Spinal cord (tissue), 10 donors: ENCODE measurements around the gene FNDC3B. TPM values are rescaled to one million over a fixed set of nuclear protein-coding genes. Genes with fewer than 3 reads are reported as not detected.
A peak's percentile ranks its signal among the peaks of the same experiment; 100 is the strongest.

Experiments
- DNase-seq, 6 donors: peaks; one replicate each; pipeline versions ENCODE4 v3.0.0 to v3.0.0-alpha.2; 2013 to 2015; ENCODE audit warnings: low spot score in 6 of 6, low read depth in 4 of 6
- H3K27ac ChIP-seq: one replicate; pipeline ENCODE4 v1.5.1; 2013; ENCODE audit warnings: low read depth, low read length, control low read depth
- H3K27me3 ChIP-seq: one replicate; pipeline ENCODE4 v1.6.1; 2013; ENCODE audit warnings: low read length; ENCODE audit not compliant: control insufficient read depth, insufficient read depth
- H3K36me3 ChIP-seq: one replicate; pipeline ENCODE4 v1.6.1; 2013; ENCODE audit warnings: low read length; ENCODE audit not compliant: control insufficient read depth, insufficient read depth
- H3K4me1 ChIP-seq: one replicate; pipeline ENCODE4 v1.6.1; 2013; ENCODE audit warnings: low read length; ENCODE audit not compliant: control insufficient read depth, insufficient read depth
- H3K4me3 ChIP-seq: one replicate; pipeline ENCODE4 v1.5.1; 2013; ENCODE audit warnings: low read depth, low read length, control low read depth
- H3K9me3 ChIP-seq: one replicate; pipeline ENCODE4 v1.6.1; 2013; ENCODE audit warnings: low read length; ENCODE audit not compliant: control insufficient read depth, insufficient read depth
- WGBS: methylation state at CpG from one replicate; pipeline ENCODE4 v1.1.5; 2013; ENCODE audit warnings: missing lambda C conversion rate; ENCODE audit not compliant: insufficient coverage; 5-methylcytosine and 5-hydroxymethylcytosine counted together
- polyA plus RNA-seq, 2 donors: library from polyadenylated mRNA; unstranded; fragments of 120-200 nt; gene quantifications; one replicate each; pipeline ENCODE4 v1.2.1, GENCODE V29; 2013; ENCODE audit not compliant: insufficient read length in 2 of 2
- total RNA-seq, 2 donors: library from RNA; depleted of rRNA in 1 of 2; stranded (reverse); fragments of 120-200 nt in 1 of 2; fragments of >200 nt in 1 of 2; gene quantifications; one replicate each; pipeline versions ENCODE4 v1.2.3 to v1.2.4, GENCODE V29; 2013 to 2014
- donor health status: healthy.

Gene FNDC3B
- total and polyA plus RNA-seq, 4 donors, result 14.9 to 66.8 (median 40.0) TPM

- DNase-seq, result no peak
- WGBS, result 67% methylated on average over 1 of the region's 6 CpGs
- H3K9me3 ChIP-seq, result no peaks in the 10 kb centered on the region
- H3K27me3 ChIP-seq, result no peaks in the 10 kb centered on the region
- H3K4me1 ChIP-seq, result no peaks in the 10 kb centered on the region
- no peak overlapping the region for H3K27ac ChIP-seq
- H3K4me3 ChIP-seq, result no peak overlapping the region
- H3K36me3 ChIP-seq, result no peaks in the 10 kb centered on the region
These were observed 36.2 kb upstream of the FNDC3B start for GRCh38 chr3:172003146-172003545.

GRCh38 chr3:172007065-172007370 is 32.4 kb upstream of the FNDC3B start:
- Histone ChIP-seq H3K27ac (no peak overlapping the region), H3K36me3 (no peaks in the 10 kb centered on the region), H3K4me1 (no peaks in the 10 kb centered on the region), H3K9me3 (no peaks in the 10 kb centered on the region), H3K27me3 (no peaks in the 10 kb centered on the region), H3K4me3 (no peak overlapping the region)
- no peak for DNase-seq

- peak in 2 of 6 donors; percentile 27 to 57 for DNase-seq
- no peaks in the 10 kb centered on the region for H3K27me3 ChIP-seq
- H3K27ac ChIP-seq, result no peak overlapping the region
- no peak overlapping the region for H3K4me3 ChIP-seq
- WGBS, result 24% methylated on average over 2 of the region's 3 CpGs
- no peaks in the 10 kb centered on the region for H3K4me1 ChIP-seq
- H3K36me3 ChIP-seq, result no peaks in the 10 kb centered on the region
- no peaks in the 10 kb centered on the region for H3K9me3 ChIP-seq
These were observed 29.6 kb upstream of the FNDC3B start for GRCh38 chr3:172009803-172010202.

GRCh38 chr3:172012775-172013174 is 26.6 kb upstream of the FNDC3B start:
- Histone ChIP-seq H3K36me3 (no peaks in the 10 kb centered on the region), H3K4me3 (no peak overlapping the region), H3K9me3 (no peaks in the 10 kb centered on the region), H3K4me1 (no peaks in the 10 kb centered on the region), H3K27me3 (no peaks in the 10 kb centered on the region), H3K27ac (no peak overlapping the region)
- no peak for DNase-seq
- WGBS, result no CpG with 5 or more reads among the region's 1 CpG

- WGBS, result no CpG with 5 or more reads among the region's 5 CpGs
- Histone ChIP-seq H3K9me3 (no peaks in the 10 kb centered on the region), H3K4me3 (no peak overlapping the region)
These were observed 25.2 kb upstream of the FNDC3B start for GRCh38 chr3:172014145-172014544.

GRCh38 chr3:172018364-172018763 is 21.0 kb upstream of the FNDC3B start:
- Histone ChIP-seq H3K4me3 (no peak overlapping the region), H3K36me3 (no peaks in the 10 kb centered on the region), H3K27me3 (no peaks in the 10 kb centered on the region), H3K27ac (no peak overlapping the region), H3K9me3 (no peaks in the 10 kb centered on the region), H3K4me1 (no peaks in the 10 kb centered on the region)
- DNase-seq, result no peak

More at GRCh38 chr3:172014145-172014544, 25.2 kb upstream of the FNDC3B start:
- Histone ChIP-seq H3K4me1 (no peaks in the 10 kb centered on the region), H3K36me3 (no peaks in the 10 kb centered on the region), H3K27me3 (no peaks in the 10 kb centered on the region), H3K27ac (no peak overlapping the region)
- no peak for DNase-seq

- Histone ChIP-seq H3K27ac (no peak overlapping the region), H3K4me1 (no peaks in the 10 kb centered on the region), H3K4me3 (no peak overlapping the region), H3K27me3 (no peaks in the 10 kb centered on the region), H3K36me3 (no peaks in the 10 kb centered on the region), H3K9me3 (no peaks in the 10 kb centered on the region)
- no peak for DNase-seq
- WGBS, result no CpG with 5 or more reads among the region's 2 CpGs
These were observed 18.6 kb upstream of the FNDC3B start for GRCh38 chr3:172020763-172021162.

GRCh38 chr3:172021164-172021563 is 18.2 kb upstream of the FNDC3B start:
- WGBS, result 30% methylated on average over 1 of the region's 1 CpG
- H3K4me3 ChIP-seq, result no peak overlapping the region
- no peak overlapping the region for H3K27ac ChIP-seq
- H3K36me3 ChIP-seq, result no peaks in the 10 kb centered on the region
- no peaks in the 10 kb centered on the region for H3K9me3 ChIP-seq
- peak in 1 of 6 donors; percentile 38 for DNase-seq
- H3K4me1 ChIP-seq, result no peaks in the 10 kb centered on the region
- H3K27me3 ChIP-seq, result no peaks in the 10 kb centered on the region

GRCh38 chr3:172021859-172022258 is 17.5 kb upstream of the FNDC3B start:
- Histone ChIP-seq H3K4me3 (no peak overlapping the region), H3K27me3 (no peaks in the 10 kb centered on the region), H3K36me3 (no peaks in the 10 kb centered on the region), H3K27ac (no peak overlapping the region), H3K4me1 (no peaks in the 10 kb centered on the region), H3K9me3 (no peaks in the 10 kb centered on the region)
- 100% methylated on average over 1 of the region's 4 CpGs for WGBS
- no peak for DNase-seq

GRCh38 chr3:172023915-172024314 is 15.5 kb upstream of the FNDC3B start:
- H3K4me1 ChIP-seq, result no peaks in the 10 kb centered on the region
- H3K36me3 ChIP-seq, result no peaks in the 10 kb centered on the region
- WGBS, result 83% methylated on average over 1 of the region's 2 CpGs
- no peak for DNase-seq
- H3K9me3 ChIP-seq, result no peaks in the 10 kb centered on the region
- H3K27ac ChIP-seq, result no peak overlapping the region
- no peaks in the 10 kb centered on the region for H3K27me3 ChIP-seq
- H3K4me3 ChIP-seq, result no peak overlapping the region
